Panc1 (cell line): Measurements from ENCODE around the gene ARID1A.

Source experiments
- CTCF ChIP-seq: fragments of 450-650 bp; IDR thresholded peaks from 2 replicates; pipeline ENCODE4 v1.5.1; 2017; ENCODE audit warnings: mild to moderate bottlenecking
- POLR2AphosphoS5 ChIP-seq: IDR thresholded peaks from 2 replicates; pipeline ENCODE4 v1.6.1; 2012; ENCODE audit warnings: mild to moderate bottlenecking, low read depth, low read length, moderate library complexity
- REST ChIP-seq, 2 experiments: IDR thresholded peaks; 2 replicates each; pipeline ENCODE4 v1.6.1; 2011 to 2012; ENCODE audit warnings: low read depth in 2 of 2, control low read depth in 1 of 2, low read length in 1 of 2, mild to moderate bottlenecking in 1 of 2, moderate library complexity in 1 of 2; ENCODE audit not compliant: insufficient read depth in 1 of 2
- SIN3A ChIP-seq: IDR thresholded peaks from 2 replicates; pipeline ENCODE4 v1.6.1; 2012; ENCODE audit warnings: low read depth, mild to moderate bottlenecking, low read length, moderate library complexity, borderline replicate concordance; ENCODE audit not compliant: insufficient read depth
- TCF7L2 ChIP-seq: IDR thresholded peaks from 2 replicates; pipeline ENCODE4 v1.6.1; 2011; ENCODE audit warnings: mild to moderate bottlenecking, low read depth, low read length, inconsistent platforms

- TF ChIP-seq POLR2AphosphoS5: no peak
- TF ChIP-seq CTCF: no peak
- TF ChIP-seq REST (IDR thresholded peaks at IDR 0.05; ENCODE audit: insufficient read depth in 1 of 2, low read depth in 2 of 2, low read length in 1 of 2): no peak
- no peak for TF ChIP-seq TCF7L2
- TF ChIP-seq SIN3A: no peak
Observed at GRCh38 chr1:26747048-26747447, 51.2 kb downstream of the ARID1A start.
